ENCODE results near the gene TBX18.

DNA sequence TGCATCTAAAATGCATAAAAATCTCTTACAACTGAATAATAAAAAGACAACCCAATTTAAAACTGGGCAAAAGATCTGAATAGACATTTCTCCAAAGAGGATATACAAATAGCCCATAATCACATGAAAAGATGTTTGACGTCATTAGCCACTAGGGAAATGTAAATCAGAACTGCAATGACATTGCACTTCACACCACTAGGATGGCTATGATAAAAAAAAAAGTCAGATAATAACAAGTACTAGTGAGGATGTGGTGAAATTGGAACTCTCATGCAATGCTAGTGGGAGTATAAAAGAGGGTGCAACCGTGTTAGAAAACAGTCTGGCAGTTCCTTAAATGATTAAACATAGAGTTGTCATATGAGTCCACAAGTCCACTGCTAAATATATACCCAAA is 24.3 kb upstream of the TBX18 start:
- TF ChIP-seq, protein P1, sequence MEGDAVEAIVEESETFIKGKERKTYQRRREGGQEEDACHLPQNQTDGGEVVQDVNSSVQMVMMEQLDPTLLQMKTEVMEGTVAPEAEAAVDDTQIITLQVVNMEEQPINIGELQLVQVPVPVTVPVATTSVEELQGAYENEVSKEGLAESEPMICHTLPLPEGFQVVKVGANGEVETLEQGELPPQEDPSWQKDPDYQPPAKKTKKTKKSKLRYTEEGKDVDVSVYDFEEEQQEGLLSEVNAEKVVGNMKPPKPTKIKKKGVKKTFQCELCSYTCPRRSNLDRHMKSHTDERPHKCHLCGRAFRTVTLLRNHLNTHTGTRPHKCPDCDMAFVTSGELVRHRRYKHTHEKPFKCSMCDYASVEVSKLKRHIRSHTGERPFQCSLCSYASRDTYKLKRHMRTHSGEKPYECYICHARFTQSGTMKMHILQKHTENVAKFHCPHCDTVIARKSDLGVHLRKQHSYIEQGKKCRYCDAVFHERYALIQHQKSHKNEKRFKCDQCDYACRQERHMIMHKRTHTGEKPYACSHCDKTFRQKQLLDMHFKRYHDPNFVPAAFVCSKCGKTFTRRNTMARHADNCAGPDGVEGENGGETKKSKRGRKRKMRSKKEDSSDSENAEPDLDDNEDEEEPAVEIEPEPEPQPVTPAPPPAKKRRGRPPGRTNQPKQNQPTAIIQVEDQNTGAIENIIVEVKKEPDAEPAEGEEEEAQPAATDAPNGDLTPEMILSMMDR (IDR thresholded peaks at IDR 0.05), result no peak
- TF ChIP-seq POLR2A (IDR thresholded peaks at IDR 0.05), result no peak

All from adrenal gland (tissue), 5 donors.